ENCODE data around the gene TM6SF1.
"Not testable (repeated sequence)": the region's sequence is repeated elsewhere in the genome, so short reads cannot be mapped to it uniquely, and the experiment has no call there.

Gene TM6SF1

DNA sequence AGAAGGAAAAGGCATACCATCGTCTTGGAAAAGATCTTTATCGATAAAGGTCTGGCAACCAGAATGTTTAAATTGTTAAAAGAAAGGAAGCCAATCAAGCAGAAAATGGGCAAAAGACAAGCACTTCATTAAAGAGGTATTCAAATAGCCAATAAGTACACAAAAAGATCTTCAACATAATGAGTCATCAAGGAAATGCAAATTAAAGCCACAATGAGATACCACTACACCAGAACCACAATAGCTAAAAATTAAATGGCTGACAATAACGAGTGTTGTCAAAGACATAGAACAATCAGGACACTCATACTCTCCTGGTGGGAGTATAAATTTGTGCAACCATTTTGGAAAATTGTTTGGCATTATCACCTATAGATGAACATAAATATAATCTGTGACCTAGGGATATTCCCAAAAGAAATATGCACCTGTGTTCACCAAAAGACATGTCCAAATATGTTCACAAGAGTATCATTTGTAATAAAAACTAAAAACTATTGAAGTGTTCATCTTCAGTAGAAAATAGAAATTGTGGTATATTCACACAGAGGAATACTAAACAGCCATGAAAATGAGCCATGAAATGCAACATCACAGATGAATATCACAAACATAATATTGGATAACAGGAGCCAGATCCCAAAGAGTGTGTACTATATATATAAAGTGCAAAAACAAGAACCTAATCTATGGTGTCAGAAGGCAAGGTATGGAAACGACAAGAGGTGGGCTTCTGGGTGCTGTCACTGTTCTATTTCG is 26.0 kb upstream of the TM6SF1 start:
- TF ChIP-seq ZFX (IDR thresholded peaks at IDR 0.05; ENCODE audit: borderline replicate concordance) = no peak
- TF ChIP-seq, protein P1, sequence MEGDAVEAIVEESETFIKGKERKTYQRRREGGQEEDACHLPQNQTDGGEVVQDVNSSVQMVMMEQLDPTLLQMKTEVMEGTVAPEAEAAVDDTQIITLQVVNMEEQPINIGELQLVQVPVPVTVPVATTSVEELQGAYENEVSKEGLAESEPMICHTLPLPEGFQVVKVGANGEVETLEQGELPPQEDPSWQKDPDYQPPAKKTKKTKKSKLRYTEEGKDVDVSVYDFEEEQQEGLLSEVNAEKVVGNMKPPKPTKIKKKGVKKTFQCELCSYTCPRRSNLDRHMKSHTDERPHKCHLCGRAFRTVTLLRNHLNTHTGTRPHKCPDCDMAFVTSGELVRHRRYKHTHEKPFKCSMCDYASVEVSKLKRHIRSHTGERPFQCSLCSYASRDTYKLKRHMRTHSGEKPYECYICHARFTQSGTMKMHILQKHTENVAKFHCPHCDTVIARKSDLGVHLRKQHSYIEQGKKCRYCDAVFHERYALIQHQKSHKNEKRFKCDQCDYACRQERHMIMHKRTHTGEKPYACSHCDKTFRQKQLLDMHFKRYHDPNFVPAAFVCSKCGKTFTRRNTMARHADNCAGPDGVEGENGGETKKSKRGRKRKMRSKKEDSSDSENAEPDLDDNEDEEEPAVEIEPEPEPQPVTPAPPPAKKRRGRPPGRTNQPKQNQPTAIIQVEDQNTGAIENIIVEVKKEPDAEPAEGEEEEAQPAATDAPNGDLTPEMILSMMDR (IDR thresholded peaks at IDR 0.05) = no peak
- H3K27ac ChIP-seq = no peak overlapping the region

DNA sequence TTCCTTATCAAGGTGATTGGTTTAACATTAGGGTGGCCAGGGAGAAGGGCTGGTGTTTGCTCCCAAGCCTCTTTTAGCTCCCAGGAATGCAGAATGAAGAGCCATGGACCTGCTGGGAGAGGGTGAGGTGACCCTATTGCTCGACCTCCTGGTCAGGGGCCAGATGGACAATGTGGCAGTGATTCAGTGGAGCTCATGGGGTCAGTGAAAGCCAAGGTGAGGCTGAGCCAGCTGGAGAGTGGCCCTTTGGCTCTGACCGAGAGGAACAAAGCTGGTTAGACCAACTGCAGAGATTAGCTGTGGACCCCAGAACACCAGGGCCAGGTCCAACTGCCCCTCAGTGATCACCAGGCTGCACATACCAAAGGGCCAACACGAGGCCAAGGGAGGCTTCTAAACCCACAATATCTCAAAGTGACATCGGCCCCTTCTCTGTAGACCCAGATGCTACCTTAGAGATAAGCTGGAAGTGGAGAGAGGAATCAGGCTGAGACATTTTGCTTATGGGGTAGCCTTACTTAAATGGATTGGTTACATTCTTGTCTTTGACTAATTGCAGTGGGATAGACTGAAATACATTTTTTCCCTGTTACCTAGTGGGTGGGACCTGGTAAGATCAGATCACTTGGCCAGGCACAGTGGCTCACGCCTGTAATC is 24.6 kb upstream of the TM6SF1 start:
- no peak for TF ChIP-seq ZFX (IDR thresholded peaks at IDR 0.05; ENCODE audit: borderline replicate concordance)
- TF ChIP-seq, protein P1 (IDR thresholded peaks at IDR 0.05) = no peak
- H3K27ac ChIP-seq = no peak overlapping the region

DNA sequence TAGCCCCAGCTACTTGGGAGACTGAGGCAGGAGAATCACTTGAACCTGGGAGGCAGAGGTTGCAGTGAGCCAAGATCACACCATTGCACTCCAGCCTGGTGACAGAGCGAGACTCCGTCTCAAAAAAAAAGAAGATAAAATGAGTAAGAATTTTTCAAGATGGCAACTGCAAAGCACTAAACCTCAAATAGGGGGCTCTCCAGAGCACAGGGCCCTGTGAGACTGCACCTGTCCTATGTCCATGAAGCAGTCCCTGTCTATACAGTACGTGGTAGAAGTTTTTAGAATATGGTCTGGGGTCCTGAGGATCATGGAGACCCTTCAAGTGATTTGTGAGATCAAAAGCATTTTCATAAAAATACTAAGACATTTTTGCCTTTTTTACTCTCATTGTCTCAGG is 22.0 kb upstream of the TM6SF1 start:
- H3K27ac ChIP-seq = not testable (repeated sequence)

DNA sequence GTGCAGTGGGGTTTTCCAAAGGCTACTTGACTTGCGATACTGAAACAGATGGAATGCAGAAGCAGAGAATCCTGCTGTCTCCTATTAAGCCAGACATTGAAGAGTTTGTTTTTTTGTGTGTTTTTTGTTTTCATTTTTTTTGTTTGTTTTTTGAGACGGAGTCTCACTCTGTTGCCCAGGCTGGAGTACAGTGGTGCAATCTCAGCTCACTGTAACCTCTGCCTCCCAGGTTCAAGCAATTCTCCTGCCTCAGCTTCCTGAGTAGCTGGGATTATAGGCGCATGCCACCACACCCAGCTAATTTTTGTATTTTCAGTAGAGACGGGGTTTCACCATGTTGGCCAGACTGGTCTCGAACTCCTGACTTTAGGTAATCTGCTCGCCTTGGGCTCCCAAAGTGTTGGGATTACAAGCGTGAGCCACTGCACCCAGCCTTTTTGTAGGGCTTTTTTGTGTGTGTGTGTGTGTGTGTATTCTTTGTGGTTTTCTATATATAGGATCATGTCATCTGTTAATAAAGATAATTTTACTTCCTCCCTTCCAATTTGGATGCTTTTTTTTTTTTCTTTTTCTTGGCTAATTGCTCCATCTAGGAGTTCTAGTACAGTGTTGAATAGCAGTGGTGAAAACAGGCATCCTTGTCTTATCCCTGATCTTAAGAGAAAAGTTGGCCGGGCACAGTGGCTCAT is 21.4 kb upstream of the TM6SF1 start:
- H3K27ac ChIP-seq = not testable (repeated sequence)

DNA sequence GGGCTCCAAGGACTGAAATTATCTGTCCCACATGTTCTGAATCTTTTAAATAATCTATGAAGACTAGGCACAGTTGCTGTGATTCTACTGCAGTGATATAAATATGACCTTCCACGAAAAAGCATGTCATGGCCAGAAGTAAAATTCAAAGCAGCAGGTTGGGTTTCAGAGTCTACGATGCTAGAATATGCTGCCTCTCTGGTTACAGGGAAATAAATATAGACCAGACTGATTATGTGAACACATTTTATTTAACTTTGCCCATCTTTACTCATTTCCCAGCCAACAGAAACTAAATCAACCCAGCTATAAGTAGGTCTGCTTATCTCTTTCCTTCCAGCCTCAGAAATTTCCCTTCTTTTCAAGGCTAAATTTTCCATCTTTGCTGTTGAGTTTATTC is 19.9 kb upstream of the TM6SF1 start:
- H3K27ac ChIP-seq = no peak overlapping the region
- TF ChIP-seq ZFX (IDR thresholded peaks at IDR 0.05; ENCODE audit: borderline replicate concordance) = no peak
- TF ChIP-seq, protein P1 (IDR thresholded peaks at IDR 0.05) = no peak

DNA sequence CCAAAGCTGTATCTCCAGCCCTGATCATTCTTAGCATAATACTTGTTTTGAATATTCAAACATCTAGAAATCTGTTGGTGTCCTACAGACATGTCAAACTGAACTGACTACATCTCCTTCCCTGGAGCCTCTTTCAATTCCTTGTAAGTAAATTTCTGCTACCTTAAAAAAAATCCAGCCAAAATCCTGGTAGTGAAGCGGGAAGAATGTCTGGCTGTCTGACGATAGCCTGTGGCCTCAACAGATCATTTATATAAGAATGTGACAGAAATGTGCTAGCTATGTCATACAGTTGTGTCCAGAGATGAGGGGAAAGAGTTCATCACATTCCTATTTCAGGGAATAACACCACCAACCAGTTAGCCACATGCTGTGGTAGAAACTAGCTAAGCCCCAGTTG is 18.6 kb upstream of the TM6SF1 start:
- no peak overlapping the region for H3K27ac ChIP-seq
- TF ChIP-seq, protein P1 (IDR thresholded peaks at IDR 0.05) = no peak
- no peak for TF ChIP-seq ZFX (IDR thresholded peaks at IDR 0.05; ENCODE audit: borderline replicate concordance)

DNA sequence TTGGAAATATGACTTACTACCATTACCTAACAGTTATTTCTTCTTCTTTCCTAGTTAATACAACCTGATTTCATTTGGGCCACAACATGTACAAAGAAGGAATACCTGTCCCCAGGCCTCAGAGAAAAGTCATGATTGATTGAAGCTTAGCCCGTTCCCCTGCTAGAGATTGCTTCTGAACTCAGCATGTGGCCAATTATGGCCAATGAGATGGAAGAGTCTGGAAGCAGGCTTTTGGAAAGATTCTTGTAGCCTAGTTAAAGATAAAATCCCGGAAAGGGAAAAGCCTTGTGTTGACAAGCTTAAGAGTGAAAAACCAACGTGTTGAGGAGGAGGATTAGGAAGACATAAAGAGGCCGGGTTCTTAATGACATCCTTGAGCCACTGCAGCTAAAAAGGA is 17.0 kb upstream of the TM6SF1 start:
- H3K27ac ChIP-seq = no peak overlapping the region
- TF ChIP-seq, protein P1 (IDR thresholded peaks at IDR 0.05) = no peak
- TF ChIP-seq ZFX (IDR thresholded peaks at IDR 0.05; ENCODE audit: borderline replicate concordance) = no peak

DNA sequence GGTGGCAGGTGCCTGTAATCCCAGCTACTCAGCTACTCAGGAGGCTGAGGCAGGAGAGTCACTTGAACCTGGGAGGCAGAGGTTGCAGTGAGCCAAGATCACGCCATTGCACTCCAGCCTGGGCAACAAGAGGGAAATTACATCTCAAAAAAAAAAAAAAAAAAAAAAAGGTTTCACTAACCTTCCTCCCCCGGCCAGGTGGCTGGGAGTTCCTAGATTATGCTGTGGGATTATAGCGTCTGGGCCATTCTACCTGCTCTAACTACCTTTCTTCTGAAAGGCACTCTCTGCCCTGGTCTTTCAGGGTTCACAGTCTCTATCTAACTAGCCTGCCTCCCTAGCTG is 15.5 kb upstream of the TM6SF1 start:
- H3K27ac ChIP-seq = not testable (repeated sequence)
